Effector memory CD4-positive, alpha-beta T cell (primary cell): ENCODE measurements around the gene LMO7.

Experiments
- DNase-seq, 3 donors: peaks; one replicate each; pipeline ENCODE4 v3.0.0-alpha.2; 2020
- H3K27ac ChIP-seq: 2 replicates; pipeline ENCODE4 v1.7.0; 2013; ENCODE audit warnings: mild to moderate bottlenecking, low read length, moderate library complexity; ENCODE audit not compliant: insufficient read depth, poor library complexity, severe bottlenecking
- H3K27me3 ChIP-seq: replicated peaks from 2 replicates; pipeline ENCODE4 v1.7.0; 2013; ENCODE audit warnings: mild to moderate bottlenecking, low read length; ENCODE audit not compliant: insufficient read depth, control insufficient read depth, poor library complexity, severe bottlenecking
- H3K36me3 ChIP-seq: 2 replicates; pipeline ENCODE4 v1.7.0; 2013; ENCODE audit warnings: mild to moderate bottlenecking, low read length, moderate library complexity; ENCODE audit not compliant: control insufficient read depth, insufficient read depth
- H3K4me1 ChIP-seq: 2 replicates; pipeline ENCODE4 v1.7.0; 2013; ENCODE audit warnings: low read length, mild to moderate bottlenecking; ENCODE audit not compliant: control insufficient read depth, insufficient read depth, poor library complexity, severe bottlenecking
- H3K4me3 ChIP-seq: 2 replicates; pipeline ENCODE4 v1.7.0; 2013; ENCODE audit warnings: low read length, low read depth, mild to moderate bottlenecking; ENCODE audit not compliant: insufficient read depth, poor library complexity, severe bottlenecking
- H3K9me3 ChIP-seq: 2 replicates; pipeline ENCODE4 v1.7.0; 2013; ENCODE audit warnings: mild to moderate bottlenecking, low read length, moderate library complexity; ENCODE audit not compliant: control insufficient read depth

The LMO7 gene

GRCh38 chr13:75832812-75833211 lies 196.7 kb downstream of the LMO7 start:
- Histone ChIP-seq H3K4me3 (no peak overlapping the region), H3K4me1 (no peaks in the 10 kb centered on the region), H3K27me3 (no peaks in the 10 kb centered on the region), H3K27ac (no peak overlapping the region), H3K36me3 (no peaks in the 10 kb centered on the region), H3K9me3 (no peaks in the 10 kb centered on the region)
- no peak for DNase-seq

DNA sequence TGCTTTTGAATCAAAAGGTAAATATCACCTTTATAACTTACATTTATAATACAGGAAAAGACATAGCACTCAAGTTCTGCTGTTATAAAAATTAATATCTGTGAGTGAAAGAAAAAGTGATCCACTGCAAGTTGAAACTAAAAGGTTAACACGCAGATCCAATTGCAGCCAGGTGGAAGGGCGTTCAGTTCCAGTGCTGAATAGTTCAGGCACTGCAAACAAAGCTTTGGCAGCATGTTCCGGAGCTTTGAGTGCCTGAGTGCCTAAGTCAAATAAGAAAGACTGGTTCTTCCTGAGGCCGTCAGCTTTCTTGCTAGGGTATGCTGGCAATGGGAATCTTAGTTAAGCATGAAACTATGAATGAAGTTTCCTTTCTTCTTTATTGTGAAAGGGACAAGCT lies 200.3 kb downstream of the LMO7 start:
- Histone ChIP-seq H3K27me3 (no peaks in the 10 kb centered on the region), H3K4me3 (no peak overlapping the region), H3K4me1 (no peaks in the 10 kb centered on the region), H3K27ac (no peak overlapping the region), H3K9me3 (no peaks in the 10 kb centered on the region), H3K36me3 (peaks cover 10% of the 10 kb centered on the region)
- DNase-seq, result no peak

DNA sequence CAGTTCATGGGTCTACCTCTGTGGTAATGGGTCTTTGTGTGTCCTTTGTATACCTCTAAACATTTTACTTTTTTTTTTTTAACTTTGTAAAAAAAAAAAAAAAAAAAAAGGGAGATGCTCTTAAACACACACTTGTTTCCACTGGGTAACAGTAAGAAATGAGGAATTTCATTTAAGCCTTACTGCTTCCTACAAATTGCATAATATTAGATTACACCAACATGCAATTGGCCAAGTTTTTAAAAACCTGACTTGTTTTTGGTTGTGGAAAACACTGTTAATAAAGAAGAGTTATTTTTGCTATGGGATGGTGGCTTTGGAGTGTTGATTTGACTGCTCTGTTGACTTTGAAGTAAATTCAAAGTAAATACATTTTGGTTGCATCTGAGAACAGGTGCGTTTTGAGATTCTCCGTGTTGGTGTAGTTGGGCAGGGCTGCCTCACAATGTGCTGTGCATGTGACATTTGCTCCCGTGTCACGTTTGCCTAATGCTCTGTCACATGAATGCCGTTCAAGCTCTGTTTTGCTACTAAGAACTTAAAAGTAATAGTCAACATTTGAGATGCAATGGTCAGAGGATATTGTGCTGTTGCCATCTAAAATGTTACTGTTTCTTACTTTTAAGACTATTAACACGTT lies 202.4 kb downstream of the LMO7 start:
- H3K27me3 ChIP-seq, result no peaks in the 10 kb centered on the region
- no peak for DNase-seq
- H3K9me3 ChIP-seq, result no peaks in the 10 kb centered on the region
- no peaks in the 10 kb centered on the region for H3K4me1 ChIP-seq
- H3K4me3 ChIP-seq, result no peak overlapping the region
- H3K36me3 ChIP-seq, result peaks cover 15% of the 10 kb centered on the region
- H3K27ac ChIP-seq, result no peak overlapping the region

GRCh38 chr13:75839406-75839805 lies 203.3 kb downstream of the LMO7 start:
- no peaks in the 10 kb centered on the region for H3K27me3 ChIP-seq
- no peak overlapping the region for H3K4me3 ChIP-seq
- H3K36me3 ChIP-seq, result peaks cover 15% of the 10 kb centered on the region
- DNase-seq, result no peak
- H3K4me1 ChIP-seq, result no peaks in the 10 kb centered on the region
- no peaks in the 10 kb centered on the region for H3K9me3 ChIP-seq
- no peak overlapping the region for H3K27ac ChIP-seq

DNA sequence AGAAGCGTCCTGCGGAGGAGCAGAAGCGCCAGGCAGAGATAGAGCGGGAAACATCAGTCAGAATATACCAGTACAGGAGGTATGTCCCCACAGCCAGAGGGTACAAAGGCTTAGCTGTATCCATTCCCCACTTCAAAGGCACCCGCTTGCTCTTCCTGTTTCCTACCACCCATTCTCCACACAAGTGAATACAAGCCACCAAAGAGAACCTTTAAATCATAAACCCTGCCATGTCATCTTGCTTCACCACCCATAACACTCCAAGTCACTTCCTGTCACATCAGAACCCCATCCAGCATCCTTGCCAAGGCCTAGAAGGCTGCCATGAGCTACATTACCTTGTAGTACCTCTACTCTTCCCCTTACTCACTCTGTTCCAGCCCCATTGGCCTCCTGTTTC lies 205.8 kb downstream of the LMO7 start:
- no peak overlapping the region for H3K27ac ChIP-seq
- DNase-seq, result no peak
- no peak overlapping the region for H3K4me3 ChIP-seq
- H3K27me3 ChIP-seq, result no peaks in the 10 kb centered on the region
- H3K9me3 ChIP-seq, result no peaks in the 10 kb centered on the region
- peaks cover 15% of the 10 kb centered on the region for H3K36me3 ChIP-seq
- H3K4me1 ChIP-seq, result no peaks in the 10 kb centered on the region

- Histone ChIP-seq H3K9me3 (no peaks in the 10 kb centered on the region), H3K4me1 (no peaks in the 10 kb centered on the region), H3K27me3 (no peaks in the 10 kb centered on the region), H3K4me3 (no peak overlapping the region), H3K36me3 (peaks cover 15% of the 10 kb centered on the region), H3K27ac (no peak overlapping the region)
- DNase-seq, result no peak
Observed at GRCh38 chr13:75843074-75843473, 206.9 kb downstream of the LMO7 start.

GRCh38 chr13:75843991-75844390 lies 207.9 kb downstream of the LMO7 start:
- Histone ChIP-seq H3K27me3 (no peaks in the 10 kb centered on the region), H3K36me3 (peaks cover 15% of the 10 kb centered on the region), H3K4me3 (no peak overlapping the region), H3K27ac (no peak overlapping the region), H3K9me3 (no peaks in the 10 kb centered on the region), H3K4me1 (no peaks in the 10 kb centered on the region)
- no peak for DNase-seq

DNA sequence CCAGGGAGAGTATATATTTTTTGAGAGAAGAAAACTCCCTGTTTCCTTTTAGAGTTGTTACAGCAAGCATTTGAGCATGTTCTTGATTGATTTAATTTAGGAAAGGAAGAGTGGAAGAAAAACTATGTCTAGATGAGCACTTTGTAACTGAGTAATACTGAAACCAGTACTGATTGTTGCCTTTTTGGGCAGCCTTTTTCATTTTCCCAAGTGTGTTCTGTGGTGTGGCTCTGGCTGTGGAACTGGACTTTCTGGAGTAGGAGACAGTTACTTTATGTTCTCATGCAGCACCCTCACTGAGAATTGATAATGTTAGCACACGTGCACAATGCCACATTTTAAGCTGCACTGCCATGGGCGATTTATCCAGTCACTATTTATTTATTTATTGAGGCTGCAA lies 211.5 kb downstream of the LMO7 start:
- Histone ChIP-seq H3K27me3 (no peaks in the 10 kb centered on the region), H3K4me1 (no peaks in the 10 kb centered on the region), H3K27ac (no peak overlapping the region), H3K36me3 (no peaks in the 10 kb centered on the region), H3K4me3 (no peak overlapping the region), H3K9me3 (no peaks in the 10 kb centered on the region)
- no peak for DNase-seq

DNA sequence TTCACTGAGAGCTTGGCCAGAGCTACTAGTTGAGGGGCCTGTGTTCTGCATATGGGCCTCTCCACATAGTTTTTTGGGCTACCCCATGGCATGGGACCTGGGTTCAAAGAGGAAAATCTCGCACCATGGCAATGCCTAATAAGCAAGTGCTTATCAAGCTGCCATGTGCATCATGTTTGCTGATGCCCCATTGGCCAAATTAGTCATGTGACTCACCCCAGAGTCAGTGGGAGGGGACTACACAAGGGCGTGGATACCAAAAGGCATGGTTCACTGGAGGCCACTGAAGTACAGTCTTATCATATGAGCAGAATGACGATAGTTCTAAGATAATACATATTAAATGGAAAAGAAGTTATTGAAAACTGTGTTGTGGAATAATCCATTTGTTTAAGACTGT lies 214.8 kb downstream of the LMO7 start:
- Histone ChIP-seq H3K27ac (no peak overlapping the region), H3K4me3 (no peak overlapping the region), H3K9me3 (no peaks in the 10 kb centered on the region), H3K4me1 (no peaks in the 10 kb centered on the region), H3K27me3 (no peaks in the 10 kb centered on the region), H3K36me3 (no peaks in the 10 kb centered on the region)
- DNase-seq, result no peak

- Histone ChIP-seq H3K27me3 (no peaks in the 10 kb centered on the region), H3K27ac (no peak overlapping the region), H3K4me1 (no peaks in the 10 kb centered on the region), H3K9me3 (no peaks in the 10 kb centered on the region), H3K36me3 (no peaks in the 10 kb centered on the region), H3K4me3 (no peak overlapping the region)
- no peak for DNase-seq
Observed at GRCh38 chr13:75855216-75855615, 219.1 kb downstream of the LMO7 start.
